ENCODE data around the gene TAAR8.
"Not testable (repeated sequence)": the region's sequence is repeated elsewhere in the genome, so short reads cannot be mapped to it uniquely, and the experiment has no call there.

DNA sequence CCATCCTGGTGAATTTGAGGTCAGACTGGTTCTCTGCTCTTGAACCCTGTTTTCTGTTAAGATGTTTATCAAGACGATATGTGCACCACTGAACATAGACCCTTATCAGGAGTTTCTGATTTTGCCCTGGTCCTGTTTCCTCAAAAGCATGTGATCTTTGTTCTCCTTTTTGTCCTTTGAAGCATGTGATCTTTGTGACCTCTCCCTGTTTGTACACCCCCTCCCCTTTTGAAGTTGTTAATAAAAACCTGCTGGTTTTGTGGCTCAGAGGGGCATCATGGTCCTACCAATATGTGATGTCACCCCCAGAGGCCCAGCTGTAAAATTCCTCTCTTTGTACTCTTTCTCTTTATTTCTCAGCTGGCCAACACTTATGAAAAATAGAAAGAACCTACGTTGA is 17.9 kb upstream of the TAAR8 start:
- TF ChIP-seq CTCF, POLR2A (IDR thresholded peaks at IDR 0.05): not testable (repeated sequence)
